Stomach (tissue), 4 donors: ENCODE measurements around the gene BPTF.

Source experiments
- POLR2A ChIP-seq, 4 donors: fragments of 450-650 bp; IDR thresholded peaks; one replicate each; pipeline ENCODE4 v1.6.1; 2016; ENCODE audit warnings: antibody characterized with exemption in 4 of 4, control low read depth in 2 of 4, mild to moderate bottlenecking in 1 of 4, moderate library complexity in 1 of 4
- POLR2AphosphoS5 ChIP-seq, 3 donors: sonication (generic); formaldehyde crosslinking; IDR thresholded peaks; one replicate each; pipeline ENCODE4 v1.6.1; 2016; ENCODE audit warnings: antibody characterized with exemption in 3 of 3
- TF ChIP-seq, protein P1 (sequence below), 7 experiments: fragments of 450-650 bp in 4 of 7; fragments of 200-600 bp in 3 of 7; sonication (generic) in 3 of 7; IDR thresholded peaks; one replicate each; pipeline ENCODE4 v1.5.1; 2016 to 2019; ENCODE audit warnings: antibody characterized with exemption in 7 of 7, control low read depth in 2 of 7, mild to moderate bottlenecking in 1 of 7

DNA sequence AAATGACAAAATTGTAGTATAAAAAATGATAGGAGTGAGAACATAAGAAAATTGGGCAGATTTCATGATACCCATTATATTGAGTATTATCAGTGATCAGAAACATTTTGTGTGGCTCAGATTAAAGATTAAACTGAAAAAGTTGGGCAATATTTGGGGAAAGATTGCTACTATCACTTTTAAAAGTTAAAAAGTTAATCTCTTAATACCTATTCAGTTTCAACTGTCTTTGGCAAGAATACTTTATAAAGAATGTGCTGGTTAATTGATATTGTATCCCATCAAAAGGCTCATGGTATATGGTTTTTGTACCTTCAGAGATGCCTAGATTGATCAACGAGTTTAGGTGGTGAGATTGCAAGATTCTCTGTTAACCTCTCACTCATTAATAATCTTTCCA is 55.8 kb downstream of the BPTF start:
- TF ChIP-seq, protein P1, sequence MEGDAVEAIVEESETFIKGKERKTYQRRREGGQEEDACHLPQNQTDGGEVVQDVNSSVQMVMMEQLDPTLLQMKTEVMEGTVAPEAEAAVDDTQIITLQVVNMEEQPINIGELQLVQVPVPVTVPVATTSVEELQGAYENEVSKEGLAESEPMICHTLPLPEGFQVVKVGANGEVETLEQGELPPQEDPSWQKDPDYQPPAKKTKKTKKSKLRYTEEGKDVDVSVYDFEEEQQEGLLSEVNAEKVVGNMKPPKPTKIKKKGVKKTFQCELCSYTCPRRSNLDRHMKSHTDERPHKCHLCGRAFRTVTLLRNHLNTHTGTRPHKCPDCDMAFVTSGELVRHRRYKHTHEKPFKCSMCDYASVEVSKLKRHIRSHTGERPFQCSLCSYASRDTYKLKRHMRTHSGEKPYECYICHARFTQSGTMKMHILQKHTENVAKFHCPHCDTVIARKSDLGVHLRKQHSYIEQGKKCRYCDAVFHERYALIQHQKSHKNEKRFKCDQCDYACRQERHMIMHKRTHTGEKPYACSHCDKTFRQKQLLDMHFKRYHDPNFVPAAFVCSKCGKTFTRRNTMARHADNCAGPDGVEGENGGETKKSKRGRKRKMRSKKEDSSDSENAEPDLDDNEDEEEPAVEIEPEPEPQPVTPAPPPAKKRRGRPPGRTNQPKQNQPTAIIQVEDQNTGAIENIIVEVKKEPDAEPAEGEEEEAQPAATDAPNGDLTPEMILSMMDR (IDR thresholded peaks at IDR 0.05) = no peak
- no peak for TF ChIP-seq POLR2A (IDR thresholded peaks at IDR 0.05)
- no peak for TF ChIP-seq POLR2AphosphoS5 (IDR thresholded peaks at IDR 0.05)
